Measurements from ENCODE around the gene TLR9.

DNA sequence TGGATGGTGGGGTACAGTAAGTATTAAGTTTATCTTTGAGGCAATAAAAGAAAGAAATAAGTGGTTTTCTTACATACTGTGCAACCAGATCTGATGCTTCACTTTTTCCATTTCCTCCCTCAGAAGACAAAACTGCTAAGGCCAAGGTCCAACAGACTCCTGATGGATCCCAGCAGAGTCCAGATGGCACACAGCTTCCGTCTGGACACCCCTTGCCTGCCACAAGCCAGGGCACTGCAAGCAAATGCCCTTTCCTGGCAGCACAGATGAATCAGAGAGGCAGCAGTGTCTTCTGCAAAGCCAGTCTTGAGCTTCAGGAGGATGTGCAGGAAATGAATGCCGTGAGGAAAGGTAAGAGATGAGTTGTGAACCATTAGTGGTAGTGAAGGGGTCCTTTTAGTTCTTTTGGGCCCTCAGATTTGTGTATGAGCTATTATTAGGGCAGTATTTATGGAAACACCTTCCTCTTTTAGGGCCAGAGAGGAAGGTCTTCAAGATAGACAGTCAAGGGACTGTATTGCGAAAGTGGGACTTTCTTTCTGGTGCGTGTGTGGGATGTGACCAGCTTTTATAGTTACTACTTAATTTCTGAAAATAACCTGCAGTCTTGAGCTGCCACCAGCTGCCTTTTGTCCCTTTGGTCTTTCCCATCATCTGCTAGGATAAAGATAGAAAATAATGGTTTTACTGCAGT lies 22.9 kb downstream of the TLR9 start:
- TF ChIP-seq, protein P1, sequence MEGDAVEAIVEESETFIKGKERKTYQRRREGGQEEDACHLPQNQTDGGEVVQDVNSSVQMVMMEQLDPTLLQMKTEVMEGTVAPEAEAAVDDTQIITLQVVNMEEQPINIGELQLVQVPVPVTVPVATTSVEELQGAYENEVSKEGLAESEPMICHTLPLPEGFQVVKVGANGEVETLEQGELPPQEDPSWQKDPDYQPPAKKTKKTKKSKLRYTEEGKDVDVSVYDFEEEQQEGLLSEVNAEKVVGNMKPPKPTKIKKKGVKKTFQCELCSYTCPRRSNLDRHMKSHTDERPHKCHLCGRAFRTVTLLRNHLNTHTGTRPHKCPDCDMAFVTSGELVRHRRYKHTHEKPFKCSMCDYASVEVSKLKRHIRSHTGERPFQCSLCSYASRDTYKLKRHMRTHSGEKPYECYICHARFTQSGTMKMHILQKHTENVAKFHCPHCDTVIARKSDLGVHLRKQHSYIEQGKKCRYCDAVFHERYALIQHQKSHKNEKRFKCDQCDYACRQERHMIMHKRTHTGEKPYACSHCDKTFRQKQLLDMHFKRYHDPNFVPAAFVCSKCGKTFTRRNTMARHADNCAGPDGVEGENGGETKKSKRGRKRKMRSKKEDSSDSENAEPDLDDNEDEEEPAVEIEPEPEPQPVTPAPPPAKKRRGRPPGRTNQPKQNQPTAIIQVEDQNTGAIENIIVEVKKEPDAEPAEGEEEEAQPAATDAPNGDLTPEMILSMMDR (IDR thresholded peaks at IDR 0.05): no peak
- no peak for TF ChIP-seq POLR2A (IDR thresholded peaks at IDR 0.05)
